Endothelial cell of umbilical vein (primary cell): ENCODE measurements around the gene PML. TPM values are rescaled to one million over a fixed set of nuclear protein-coding genes. Genes with fewer than 3 reads are reported as not detected.

Experiments
- BruUV-seq: library from RNA; stranded (reverse); fragments of 400-500 nt; replicated peaks from 2 replicates; lab custom pipeline; 2021; lab: Mats Ljungman, UMichigan
- CTCF ChIA-PET: fragments of 300-600, 350-600 bp; sonication (Branson Sonifier 250); formaldehyde crosslinking; loops from one replicate; lab custom pipeline; 2021; ENCODE audit warnings: antibody characterized with exemption, inconsistent platforms; lab: Charles Lee
- POLR2A ChIA-PET: fragments of 300-600, 350-600 bp; sonication (Branson Sonifier 250); formaldehyde crosslinking; loops from one replicate; lab custom pipeline; 2021; ENCODE audit warnings: antibody characterized with exemption, inconsistent platforms; lab: Charles Lee
- DNase-seq: peaks from one replicate; pipeline ENCODE4 v3.0.0-alpha.2; 2011; ENCODE audit warnings: low read depth, low spot score
- FAIRE-seq: peaks from 2 replicates; lab custom pipeline; 2011; peaks lifted over from hg19 to GRCh38; lab: Jason Lieb, UNC
- H2AFZ ChIP-seq: 2 replicates; pipeline ENCODE4 v1.6.0; 2012; ENCODE audit warnings: low read depth, low read length, control low read depth, inconsistent platforms
- H3K27ac ChIP-seq: 2 replicates; pipeline ENCODE4 v1.5.1; 2011; ENCODE audit warnings: low read depth, mild to moderate bottlenecking, control low read depth, low read length, moderate library complexity; ENCODE audit not compliant: insufficient read depth
- H3K27me3 ChIP-seq, 2 experiments: 2 replicates each; pipeline versions ENCODE4 v1.6.0 to v1.6.1; 2011; ENCODE audit warnings: low read length in 2 of 2, mixed read lengths in 1 of 2; ENCODE audit not compliant: control insufficient read depth in 2 of 2, insufficient read depth in 2 of 2
- H3K36me3 ChIP-seq, 2 experiments: 2 replicates in 1 of 2; 3 replicates in 1 of 2; pipeline ENCODE4 v1.5.1; 2011; ENCODE audit warnings: low read length in 2 of 2, mild to moderate bottlenecking in 1 of 2, moderate library complexity in 1 of 2; ENCODE audit not compliant: control insufficient read depth in 2 of 2, insufficient read depth in 2 of 2; ENCODE audit errors: extremely low read depth in 1 of 2
- H3K4me1 ChIP-seq: 3 replicates; pipeline ENCODE4 v1.5.1; 2011; ENCODE audit warnings: mild to moderate bottlenecking, low read length; ENCODE audit not compliant: control insufficient read depth, insufficient read depth; ENCODE audit errors: extremely low read depth
- H3K4me2 ChIP-seq: 2 replicates; pipeline ENCODE4 v1.6.1; 2011; ENCODE audit warnings: low read length, control low read depth, mixed read lengths; ENCODE audit not compliant: insufficient read depth
- H3K4me3 ChIP-seq, 3 experiments: fragments of 200-600 bp in 1 of 3; sonication (generic), shearing (Covaris generic) in 1 of 3; replicated peaks in 1 of 3; 2 replicates each; pipeline ENCODE4 v1.5.1; 2011 to 2016; ENCODE audit warnings: control low read depth in 3 of 3, low read length in 3 of 3, mild to moderate bottlenecking in 2 of 3, inconsistent platforms in 1 of 3, low read depth in 1 of 3, moderate library complexity in 1 of 3; ENCODE audit not compliant: insufficient read depth in 1 of 3
- H3K79me2 ChIP-seq: 2 replicates; pipeline ENCODE4 v1.6.0; 2012; ENCODE audit warnings: low read length, inconsistent platforms; ENCODE audit not compliant: control insufficient read depth, insufficient read depth
- H3K9ac ChIP-seq: replicated peaks from 2 replicates; pipeline ENCODE3; 2011; ENCODE audit warnings: low read length, control low read depth; ENCODE audit not compliant: insufficient read depth; ENCODE audit errors: extremely low read depth
- H3K9me1 ChIP-seq: replicated peaks from 3 replicates; pipeline ENCODE4 v1.6.0; 2011; ENCODE audit warnings: mild to moderate bottlenecking, low read length; ENCODE audit not compliant: control insufficient read depth, insufficient read depth; ENCODE audit errors: extremely low read depth
- H3K9me3 ChIP-seq: replicated peaks from 2 replicates; pipeline ENCODE4 v1.5.1; 2012; ENCODE audit warnings: low read length, inconsistent platforms; ENCODE audit not compliant: control insufficient read depth, insufficient read depth
- H4K20me1 ChIP-seq: replicated peaks from 2 replicates; pipeline ENCODE3; 2011; ENCODE audit warnings: mild to moderate bottlenecking, low read length; ENCODE audit not compliant: control insufficient read depth, insufficient read depth; ENCODE audit errors: extremely low read depth
- EZH2 ChIP-seq: IDR thresholded peaks from 2 replicates; pipeline ENCODE4 v1.6.1; 2012; ENCODE audit warnings: borderline replicate concordance, low read depth, mild to moderate bottlenecking, moderate library complexity, low read length, inconsistent platforms; ENCODE audit not compliant: severe bottlenecking
- FOS ChIP-seq: IDR thresholded peaks from 2 replicates; pipeline ENCODE4 v1.6.1; 2011; ENCODE audit warnings: mild to moderate bottlenecking, low read length, moderate library complexity, borderline replicate concordance; ENCODE audit not compliant: insufficient read depth
- GATA2 ChIP-seq: IDR thresholded peaks from 2 replicates; pipeline ENCODE4 v1.7.0; 2011; ENCODE audit warnings: low read depth, mild to moderate bottlenecking, moderate library complexity, mixed read lengths, low read length; ENCODE audit not compliant: insufficient read length, insufficient read depth
- JUN ChIP-seq: IDR thresholded peaks from 2 replicates; pipeline ENCODE4 v1.6.1; 2011; ENCODE audit warnings: borderline replicate concordance, low read depth; ENCODE audit not compliant: insufficient read length, insufficient read depth
- MYC ChIP-seq: IDR thresholded peaks from one replicate; pipeline ENCODE4 v1.6.1; 2011; ENCODE audit warnings: mild to moderate bottlenecking, low read depth, low read length
- POLR2A ChIP-seq: IDR thresholded peaks from 2 replicates; pipeline ENCODE4 v1.6.1; 2012; ENCODE audit warnings: low read depth, mild to moderate bottlenecking, control low read depth, low read length
- POLR2AphosphoS5 ChIP-seq: IDR thresholded peaks from 2 replicates; pipeline ENCODE4 v1.6.1; 2012; ENCODE audit warnings: low read depth, mild to moderate bottlenecking, control low read depth, low read length, moderate library complexity; ENCODE audit not compliant: insufficient read depth
- dilution Hi-C: fragments of 300-500 bp; cut with MboI; formaldehyde crosslinking; loops from one replicate; pipeline ENCODE4 v1.15.0; 2019; ENCODE audit warnings: low sequenced_read_pairs; ENCODE audit not compliant: extremely low pct_ligation_motif_present
- intact Hi-C: fragments of 100-400 bp; cut with micrococcal nuclease; formaldehyde crosslinking; loops from one replicate; pipeline ENCODE4 v1.10.0; 2022
- polyA plus RNA-seq, 4 experiments: library from polyadenylated mRNA; depleted of rRNA in 3 of 4; stranded (reverse) in 3 of 4; unstranded in 1 of 4; fragments of >200 nt; gene quantifications; 2 replicates each; pipeline versions ENCODE4 v1.2.1 to v1.2.3, GENCODE V29; 2011 to 2012; ENCODE audit warnings: missing spikeins in 1 of 4
- total RNA-seq: library from RNA; stranded (reverse); gene quantifications from 2 replicates; pipeline ENCODE4 v1.2.3, GENCODE V29; 2021
- TF ChIP-seq, protein P1 (sequence below), 2 donors: IDR thresholded peaks; 1 replicate in 1 of 2; 2 replicates in 1 of 2; pipeline ENCODE4 v1.5.1; 2011; ENCODE audit warnings: low read length in 2 of 2, mild to moderate bottlenecking in 2 of 2, moderate library complexity in 2 of 2, control low read depth in 1 of 2, inconsistent platforms in 1 of 2, low read depth in 1 of 2; ENCODE audit not compliant: insufficient read depth in 1 of 2; ENCODE audit errors: extremely low read depth in 1 of 2
- TF ChIP-seq, protein P2 (sequence below): IDR thresholded peaks from 2 replicates; pipeline ENCODE4 v1.6.1; 2011; ENCODE audit not compliant: insufficient read depth, insufficient read length

Gene PML
- total and polyA plus RNA-seq, 2 donors (not counting 3 experiments of a cell fraction or from before 2014, with no cell fraction given) = 30.4 to 79.6 TPM

DNA sequence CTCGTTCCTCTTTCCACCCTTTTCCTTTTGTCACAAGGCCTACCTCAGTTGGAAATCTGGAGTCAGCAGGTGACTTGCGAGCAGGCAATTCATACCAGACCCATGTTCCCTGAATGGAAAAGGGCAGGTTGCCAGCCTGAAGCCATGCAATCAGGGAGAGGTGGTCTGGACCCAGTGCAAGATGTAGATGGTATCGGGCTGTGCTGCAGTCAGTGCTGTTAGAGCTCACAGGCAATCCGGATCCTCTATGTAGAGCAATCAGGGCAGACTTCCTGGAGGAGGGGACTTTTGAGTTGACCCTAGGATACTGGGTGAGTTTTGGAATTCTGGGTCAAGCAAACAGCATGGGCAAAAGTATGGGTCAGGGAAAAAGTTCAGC lies 49.4 kb upstream of the PML start:
- dilution Hi-C loops (no loop called here), intact Hi-C loops (no loop called here)
- H3K79me2 ChIP-seq = no peaks in the 10 kb centered on the region
- no peaks in the 10 kb centered on the region for H3K4me1 ChIP-seq
- no peak overlapping the region for H3K4me3 ChIP-seq
- H3K9me3 ChIP-seq = no peaks in the 10 kb centered on the region
- no peak overlapping the region for H3K4me2 ChIP-seq
- H3K36me3 ChIP-seq = no peaks in the 10 kb centered on the region
- H3K9ac ChIP-seq = no peak overlapping the region
- TF ChIP-seq POLR2AphosphoS5 (no peak), EZH2 (no peak), POLR2A (no peak), FOS (no peak), JUN (no peak), GATA2 (no peak), MYC (no peak)
- TF ChIP-seq, protein P1, sequence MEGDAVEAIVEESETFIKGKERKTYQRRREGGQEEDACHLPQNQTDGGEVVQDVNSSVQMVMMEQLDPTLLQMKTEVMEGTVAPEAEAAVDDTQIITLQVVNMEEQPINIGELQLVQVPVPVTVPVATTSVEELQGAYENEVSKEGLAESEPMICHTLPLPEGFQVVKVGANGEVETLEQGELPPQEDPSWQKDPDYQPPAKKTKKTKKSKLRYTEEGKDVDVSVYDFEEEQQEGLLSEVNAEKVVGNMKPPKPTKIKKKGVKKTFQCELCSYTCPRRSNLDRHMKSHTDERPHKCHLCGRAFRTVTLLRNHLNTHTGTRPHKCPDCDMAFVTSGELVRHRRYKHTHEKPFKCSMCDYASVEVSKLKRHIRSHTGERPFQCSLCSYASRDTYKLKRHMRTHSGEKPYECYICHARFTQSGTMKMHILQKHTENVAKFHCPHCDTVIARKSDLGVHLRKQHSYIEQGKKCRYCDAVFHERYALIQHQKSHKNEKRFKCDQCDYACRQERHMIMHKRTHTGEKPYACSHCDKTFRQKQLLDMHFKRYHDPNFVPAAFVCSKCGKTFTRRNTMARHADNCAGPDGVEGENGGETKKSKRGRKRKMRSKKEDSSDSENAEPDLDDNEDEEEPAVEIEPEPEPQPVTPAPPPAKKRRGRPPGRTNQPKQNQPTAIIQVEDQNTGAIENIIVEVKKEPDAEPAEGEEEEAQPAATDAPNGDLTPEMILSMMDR (IDR thresholded peaks at IDR 0.05; ENCODE audit: extremely low read depth in 1 of 2, insufficient read depth in 1 of 2, low read depth in 1 of 2, low read length in 2 of 2) = no peak
- TF ChIP-seq, protein P2, sequence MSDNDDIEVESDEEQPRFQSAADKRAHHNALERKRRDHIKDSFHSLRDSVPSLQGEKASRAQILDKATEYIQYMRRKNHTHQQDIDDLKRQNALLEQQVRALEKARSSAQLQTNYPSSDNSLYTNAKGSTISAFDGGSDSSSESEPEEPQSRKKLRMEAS = no peak
- FAIRE-seq (no peak), DNase-seq (no peak)
- ChIA-PET POLR2A (no interaction called here), CTCF (interaction anchor here (1.3 to 1.8 kb wide), 2 partner anchors 9 to 71 kb away, joined by 3 to 4 read pairs; no protein-coding TSS in a partner anchor)
- no peaks in the 10 kb centered on the region for H3K27me3 ChIP-seq
- H3K9me1 ChIP-seq = no peaks in the 10 kb centered on the region
- BruUV-seq = no TSS peak
- H3K27ac ChIP-seq = no peak overlapping the region
- no peaks in the 10 kb centered on the region for H4K20me1 ChIP-seq
- H2AFZ ChIP-seq = no peak overlapping the region
